D341Med (cell line): Measurements from ENCODE around the gene ERMAP.

Experiments used
- DNase-seq: peaks from one replicate; pipeline ENCODE4 v3.0.0; 2012; ENCODE audit warnings: low spot score

The ERMAP gene, protein sequence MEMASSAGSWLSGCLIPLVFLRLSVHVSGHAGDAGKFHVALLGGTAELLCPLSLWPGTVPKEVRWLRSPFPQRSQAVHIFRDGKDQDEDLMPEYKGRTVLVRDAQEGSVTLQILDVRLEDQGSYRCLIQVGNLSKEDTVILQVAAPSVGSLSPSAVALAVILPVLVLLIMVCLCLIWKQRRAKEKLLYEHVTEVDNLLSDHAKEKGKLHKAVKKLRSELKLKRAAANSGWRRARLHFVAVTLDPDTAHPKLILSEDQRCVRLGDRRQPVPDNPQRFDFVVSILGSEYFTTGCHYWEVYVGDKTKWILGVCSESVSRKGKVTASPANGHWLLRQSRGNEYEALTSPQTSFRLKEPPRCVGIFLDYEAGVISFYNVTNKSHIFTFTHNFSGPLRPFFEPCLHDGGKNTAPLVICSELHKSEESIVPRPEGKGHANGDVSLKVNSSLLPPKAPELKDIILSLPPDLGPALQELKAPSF

DNA sequence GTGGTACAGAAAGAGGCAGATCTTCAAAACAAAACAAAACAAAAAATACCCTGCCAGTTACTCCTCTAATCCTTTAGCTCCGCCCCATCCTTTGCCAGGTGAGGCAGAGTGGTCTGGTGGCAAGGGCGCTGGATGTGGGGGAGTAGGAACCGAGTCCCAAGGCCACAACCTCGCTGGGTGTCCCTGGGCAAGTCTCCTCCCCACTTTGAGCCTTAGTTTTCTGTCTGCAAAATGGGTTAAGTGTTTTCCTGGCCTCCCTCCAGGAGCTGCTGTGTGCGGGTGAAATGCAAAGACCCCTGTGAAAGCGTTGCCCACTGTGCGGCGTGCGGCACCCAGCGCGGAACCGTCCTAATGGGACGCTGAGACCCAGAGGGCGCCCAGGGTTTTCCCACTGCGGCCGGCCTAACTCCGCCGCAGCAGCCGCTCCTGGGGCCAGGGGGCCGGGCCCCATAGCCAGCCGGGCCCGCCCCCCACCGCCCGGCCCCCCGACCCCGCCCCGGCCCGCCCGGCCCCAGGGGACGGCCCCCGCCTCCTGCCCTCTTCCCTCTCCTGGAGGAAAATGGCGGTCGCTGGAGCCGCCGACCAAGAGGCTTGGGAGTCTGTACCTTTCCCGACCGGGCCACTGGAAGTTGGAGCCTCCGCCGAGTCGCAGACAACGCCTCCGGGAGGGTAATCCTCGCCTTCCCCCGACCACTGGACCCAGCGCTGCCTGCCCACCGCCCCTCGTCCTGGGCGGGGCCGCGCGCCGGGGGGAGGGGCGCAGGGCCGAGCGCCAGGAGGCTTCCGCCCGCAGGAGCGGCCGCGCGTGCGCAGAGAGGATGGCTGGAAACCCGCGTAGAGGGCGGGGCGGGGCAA, at the start of gene ERMAP, which contains the start of gene SVBP:
ERMAP (plus strand) TSS at position 538 of the 855 bp plus-strand sequence. CDS start 13,327 bp downstream, outside the sequence.
SVBP (minus strand) TSS at position 813 of the 855 bp plus-strand sequence. CDS start 853 bp downstream, outside the sequence.
- peak; percentile 98 for DNase-seq

DNA sequence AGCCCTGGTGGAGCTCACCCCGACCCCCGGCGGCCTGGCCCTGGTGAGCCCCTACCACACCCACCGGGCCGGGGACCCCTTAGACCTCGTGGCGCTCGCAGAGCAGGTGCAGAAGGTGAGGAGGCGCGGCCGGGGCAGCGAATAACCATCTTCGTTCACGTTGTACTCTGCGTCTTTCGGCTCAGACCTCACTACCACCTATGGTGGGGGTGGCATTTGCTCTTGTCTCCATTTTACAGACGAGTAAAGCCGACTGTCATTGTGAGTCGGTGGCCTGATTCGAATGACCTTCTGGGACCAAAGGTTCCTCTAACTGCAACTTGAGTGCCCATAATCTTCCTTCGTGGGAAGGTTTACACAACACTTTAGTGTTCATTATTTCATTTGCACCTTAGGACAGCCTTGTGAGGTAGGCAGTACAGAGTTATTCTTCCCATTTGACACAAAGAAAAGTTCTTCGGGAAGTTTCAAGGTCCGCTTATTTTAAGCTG, 49.4 kb upstream of the ERMAP start:
- DNase-seq: no peak

DNA sequence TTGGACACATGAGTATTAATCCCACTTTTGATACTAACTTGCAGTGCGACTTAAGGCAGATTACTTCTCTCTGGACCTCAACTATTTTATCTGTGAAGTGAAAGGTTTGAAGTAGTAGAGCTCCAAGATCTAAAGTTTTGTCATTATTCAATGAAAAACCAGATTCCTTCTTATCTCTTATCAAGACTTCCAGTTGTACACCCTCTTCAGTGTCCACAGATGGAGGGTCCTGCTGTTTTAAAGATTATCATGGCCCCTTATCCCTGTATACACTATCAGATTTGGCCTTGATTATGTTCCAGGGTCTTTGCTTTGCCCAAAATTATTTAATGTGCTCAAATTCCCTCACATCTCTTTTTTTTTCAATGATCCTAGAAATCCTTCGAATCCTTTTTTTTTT, 48.8 kb upstream of the ERMAP start:
- DNase-seq: no peak

DNA sequence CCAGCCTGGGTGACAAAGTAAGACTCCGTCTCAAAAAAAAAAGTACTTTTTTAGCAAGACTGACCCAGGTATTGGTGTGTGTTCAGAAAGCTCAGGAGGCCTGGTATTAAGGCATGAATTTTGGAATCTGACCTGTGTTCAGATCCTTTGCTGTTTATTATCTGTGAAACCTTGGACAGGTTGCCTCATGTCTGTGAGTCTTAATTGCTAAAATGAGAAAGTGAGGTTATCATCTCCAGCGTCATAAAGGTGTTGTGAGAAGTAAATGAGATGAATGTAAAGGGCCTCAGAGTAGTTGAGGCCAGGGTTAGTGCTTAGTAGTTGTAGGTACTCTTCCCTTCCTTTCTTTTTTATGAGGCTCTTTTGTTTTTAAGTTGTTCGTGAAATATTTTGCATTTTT, 47.1 kb upstream of the ERMAP start:
- no peak for DNase-seq

DNA sequence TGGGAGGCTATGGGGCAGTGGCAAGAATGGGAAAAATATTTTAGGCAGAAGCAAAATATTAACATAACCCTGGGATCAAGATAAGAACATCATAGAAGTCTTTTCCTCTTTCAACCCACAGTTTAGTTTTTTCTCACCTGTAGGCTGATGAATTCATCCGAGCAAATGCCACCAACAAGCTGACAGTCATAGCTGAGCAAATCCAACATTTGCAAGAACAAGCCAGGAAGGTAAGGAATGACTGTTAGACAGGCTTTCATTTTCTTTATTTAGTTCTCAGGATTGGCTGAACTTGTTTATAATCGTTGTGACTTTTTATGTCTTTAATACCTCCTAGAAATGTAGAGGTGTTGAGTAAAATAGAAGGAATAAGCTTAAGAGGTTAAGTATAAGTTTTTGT, 43.5 kb upstream of the ERMAP start:
- no peak for DNase-seq

DNA sequence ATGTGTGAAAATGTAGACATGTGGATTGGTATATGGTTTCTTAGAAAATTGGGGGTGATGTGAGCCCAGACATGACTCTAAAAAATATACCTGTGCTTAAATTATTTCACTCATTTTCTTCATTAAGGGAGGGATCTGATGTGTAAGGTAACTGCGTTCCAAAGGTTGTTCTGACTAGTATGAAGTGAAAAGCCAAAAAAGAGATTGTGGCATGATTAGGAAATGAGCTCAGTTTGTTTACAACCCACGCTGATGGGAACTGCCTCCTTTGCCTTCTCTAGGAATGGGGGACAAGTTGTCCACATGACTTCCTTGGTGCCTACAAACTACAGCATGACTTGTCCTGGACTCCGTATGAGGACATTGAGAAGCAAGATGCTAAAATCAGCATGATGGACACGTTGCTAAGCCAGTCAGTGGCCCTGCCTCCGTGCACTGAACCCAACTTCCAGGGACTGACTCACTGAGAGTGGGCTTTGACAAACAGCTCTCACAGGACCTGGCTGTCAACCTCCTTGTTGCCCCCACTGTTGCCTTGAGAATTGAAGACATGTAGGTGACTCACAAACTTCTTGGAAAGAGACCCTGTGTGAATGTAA, 41.9 kb upstream of the ERMAP start:
- no peak for DNase-seq

DNA sequence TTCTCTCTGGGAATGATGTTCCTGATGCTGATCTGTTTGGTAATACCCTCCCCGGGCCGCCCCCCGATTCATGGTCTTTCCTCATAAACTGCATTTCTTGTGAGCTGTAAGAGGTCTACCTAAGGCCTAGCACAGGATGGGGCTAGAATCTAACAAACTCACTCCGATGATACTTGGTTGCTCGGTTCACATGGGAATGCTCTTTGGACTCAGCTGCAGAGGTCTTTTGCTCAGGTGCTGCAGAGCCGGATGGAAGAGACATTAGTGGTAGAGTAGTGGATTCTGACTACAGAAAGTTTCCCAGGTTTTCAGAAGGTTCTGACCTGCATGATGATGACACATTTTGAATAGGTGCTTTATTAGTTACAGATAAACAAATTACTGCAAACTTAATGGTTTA, 40.4 kb upstream of the ERMAP start:
- no peak for DNase-seq

DNA sequence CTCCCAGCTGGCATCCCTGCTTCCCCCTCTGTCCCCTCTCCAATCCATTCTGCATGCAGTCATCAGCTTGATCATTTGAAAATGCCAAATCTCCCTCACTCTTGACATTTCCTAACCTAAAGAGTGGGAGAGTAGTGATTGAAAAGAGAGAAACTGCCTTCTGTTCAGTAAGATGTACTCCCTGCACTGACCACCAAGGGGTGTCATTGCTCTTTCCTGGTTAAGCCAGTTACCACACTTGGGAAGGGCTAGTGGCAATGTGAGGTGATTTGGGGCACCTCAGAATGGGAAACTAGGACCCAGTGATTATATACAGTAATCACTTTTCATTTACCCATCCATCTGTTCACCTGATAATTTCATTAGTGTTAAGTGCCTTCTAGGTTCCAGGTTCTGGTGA, 39.1 kb upstream of the ERMAP start:
- DNase-seq: peak; percentile 71

DNA sequence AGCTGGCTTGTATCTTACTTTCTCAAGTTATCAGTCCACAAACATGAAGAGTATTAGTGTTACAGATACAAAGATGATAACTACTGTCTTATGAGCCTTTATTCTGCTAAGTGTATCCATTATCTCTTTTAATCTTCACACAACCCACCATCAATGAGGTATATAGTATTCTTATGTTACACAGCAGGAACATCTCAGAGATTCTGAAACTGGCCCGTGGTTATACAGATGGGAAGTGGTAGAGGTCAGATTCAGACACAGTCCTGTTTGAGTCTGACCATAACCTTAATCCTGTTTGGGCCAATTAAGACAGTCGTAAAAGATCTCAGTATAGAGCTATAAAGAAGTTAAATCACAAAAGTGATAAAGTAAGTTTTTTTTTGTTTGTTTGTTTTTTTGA, 37.2 kb upstream of the ERMAP start:
- no peak for DNase-seq

DNA sequence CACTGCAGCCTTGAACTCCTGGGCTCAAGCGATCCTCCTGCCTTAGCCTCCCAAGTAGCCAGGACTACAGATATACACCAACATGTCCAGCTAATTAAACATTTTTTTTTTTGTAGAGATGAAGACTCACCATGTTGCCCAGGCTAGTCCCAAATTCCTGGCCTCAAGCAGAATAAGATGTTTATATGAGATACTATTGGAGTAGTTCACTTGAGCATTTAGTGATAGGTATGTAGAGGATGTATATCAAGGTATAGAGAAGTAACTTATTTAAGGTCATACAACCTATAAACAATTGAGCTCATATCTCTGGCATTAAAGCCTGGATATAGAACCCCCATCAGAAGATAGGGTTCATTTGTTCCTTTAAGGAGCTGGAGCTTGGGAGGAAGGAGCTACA, 36.7 kb upstream of the ERMAP start:
- no peak for DNase-seq

DNA sequence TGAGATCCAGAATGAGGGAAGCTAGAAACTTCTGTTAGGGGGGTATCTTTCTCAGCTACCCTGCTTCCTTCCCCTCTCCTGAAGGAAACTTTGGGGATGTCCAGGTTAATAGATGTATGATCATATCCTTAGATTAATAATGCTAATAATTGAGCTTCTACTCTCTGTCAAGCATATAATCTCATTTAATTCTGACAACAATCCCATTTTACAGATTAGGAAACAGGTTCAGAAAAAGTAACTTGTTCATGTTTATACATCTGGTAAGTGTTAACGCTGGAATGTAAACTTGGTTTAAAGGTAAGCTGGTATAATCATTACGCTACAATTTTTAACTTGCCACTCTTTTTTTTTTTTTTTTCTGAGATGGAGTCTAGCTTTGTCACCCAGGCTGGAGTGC, 33.8 kb upstream of the ERMAP start:
- DNase-seq: no peak

DNA sequence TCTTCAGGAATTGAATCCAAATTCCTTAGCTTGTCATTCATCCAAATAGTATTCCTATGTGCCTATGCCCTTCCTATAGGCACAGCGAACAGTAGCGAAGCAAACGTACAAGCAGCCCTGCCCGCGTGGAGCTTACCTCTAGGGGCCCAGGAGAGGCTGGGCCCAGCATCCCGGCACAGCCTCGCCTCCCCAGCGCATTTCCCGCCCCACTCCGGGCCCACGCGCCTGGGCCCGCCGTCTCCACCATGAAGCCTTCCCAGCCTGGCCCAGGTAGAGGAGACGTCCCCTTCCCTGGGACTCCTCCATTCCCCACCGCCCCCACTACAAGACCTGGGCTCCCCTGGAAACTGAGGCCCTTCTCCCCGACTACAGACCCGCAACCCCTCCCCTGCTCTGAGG, 32.4 kb upstream of the ERMAP start:
- DNase-seq: no peak

DNA sequence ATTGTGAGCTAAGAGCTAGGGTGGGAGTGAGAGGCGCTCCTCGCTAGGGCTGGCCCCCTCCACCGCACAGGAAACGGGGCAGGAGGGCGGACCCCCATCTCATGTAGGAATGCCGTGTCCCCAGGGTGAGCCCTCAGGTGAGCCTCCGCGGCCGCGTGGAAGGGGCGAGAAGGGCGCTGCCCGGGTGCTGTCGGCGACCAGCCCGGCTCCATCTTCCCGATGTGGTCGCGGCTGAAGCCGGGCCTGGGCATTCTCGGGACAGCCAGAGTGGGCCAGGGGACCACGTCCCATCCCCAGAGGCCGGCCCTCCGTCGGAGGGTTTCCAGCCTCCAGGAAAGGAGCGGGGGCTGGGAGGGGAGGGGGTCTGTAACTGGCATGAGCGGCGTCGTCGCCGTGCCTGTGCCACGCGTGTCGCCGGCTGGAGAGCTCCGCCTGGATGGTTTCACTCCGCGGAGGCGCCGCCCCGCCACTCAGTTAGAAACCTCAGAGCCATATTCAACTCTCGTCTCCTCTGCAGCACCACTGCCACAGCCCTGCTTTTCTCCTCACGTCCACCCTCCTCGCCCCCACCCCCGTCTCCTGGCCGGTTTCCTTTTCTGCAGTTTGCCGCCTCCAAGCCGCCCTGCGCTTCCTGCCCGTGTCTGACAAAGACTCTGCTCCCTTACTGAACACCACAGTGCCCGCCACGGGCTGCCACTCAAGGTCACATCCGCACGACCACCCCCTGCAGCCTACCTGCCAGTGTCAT, 31.8 kb upstream of the ERMAP start, which contains the start of gene TMEM269:
TMEM269 (plus strand) TSS at position 46 of the 748 bp plus-strand sequence. CDS start 4,903 bp downstream, outside the sequence.
- no peak for DNase-seq

DNA sequence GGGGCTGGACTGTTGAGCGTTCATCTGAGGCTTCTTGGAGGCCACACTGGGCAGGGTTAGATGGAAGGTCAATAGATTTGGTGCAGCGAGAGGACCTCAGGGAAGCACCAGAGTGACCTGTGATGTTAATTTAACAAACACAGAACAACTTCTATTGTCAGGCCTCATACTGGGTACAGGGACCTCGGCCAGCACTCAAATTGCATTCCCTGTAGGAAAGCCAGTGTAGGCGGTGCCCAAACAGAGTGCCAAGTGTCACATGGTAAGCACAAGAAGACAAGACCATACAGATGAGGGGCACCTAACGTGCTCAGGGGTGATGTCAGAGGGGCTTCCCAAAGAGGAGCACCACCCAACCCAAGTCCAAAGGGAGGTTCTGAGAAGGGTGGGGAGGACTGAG, 30.8 kb upstream of the ERMAP start:
- DNase-seq: no peak

DNA sequence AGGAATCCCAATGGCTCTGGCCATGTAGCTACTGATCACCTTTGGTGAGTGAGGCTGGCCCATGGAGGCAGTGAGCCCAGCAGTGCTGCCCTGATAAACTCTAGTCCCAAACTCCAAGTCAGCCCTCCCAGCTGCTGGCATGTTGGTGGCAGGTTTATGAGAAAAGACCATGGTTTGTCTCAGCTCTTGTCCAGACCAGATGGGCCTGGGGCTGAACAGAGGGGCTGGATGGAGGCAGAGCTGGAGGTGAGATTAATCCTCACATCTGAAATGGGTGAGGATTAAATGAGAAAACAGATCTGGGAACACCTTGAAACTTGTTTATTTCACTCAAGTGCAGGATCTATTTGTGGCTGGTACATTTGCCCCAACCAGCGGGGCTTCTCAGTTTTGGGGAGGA, 28.9 kb upstream of the ERMAP start:
- DNase-seq: peak; percentile 58

DNA sequence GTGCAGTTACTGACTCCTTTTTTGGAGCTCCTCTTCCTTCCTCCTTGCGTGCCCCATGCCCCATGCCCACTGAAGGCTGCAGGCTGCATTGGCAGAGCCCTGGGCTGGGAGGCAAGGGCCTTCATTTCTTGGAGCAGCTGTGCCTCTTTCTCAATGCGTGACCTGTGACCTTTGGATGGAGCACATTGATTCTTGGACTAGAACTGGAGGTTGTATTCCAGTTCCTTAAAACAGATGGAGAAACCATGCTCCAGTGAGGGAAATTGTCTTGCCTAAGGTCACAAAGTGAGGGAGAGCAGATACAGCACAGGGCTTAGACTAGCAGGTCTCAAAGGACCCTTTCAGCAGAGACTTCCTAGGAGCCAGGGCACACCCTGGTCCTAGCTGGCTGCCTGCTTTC, 23.1 kb upstream of the ERMAP start:
- no peak for DNase-seq

DNA sequence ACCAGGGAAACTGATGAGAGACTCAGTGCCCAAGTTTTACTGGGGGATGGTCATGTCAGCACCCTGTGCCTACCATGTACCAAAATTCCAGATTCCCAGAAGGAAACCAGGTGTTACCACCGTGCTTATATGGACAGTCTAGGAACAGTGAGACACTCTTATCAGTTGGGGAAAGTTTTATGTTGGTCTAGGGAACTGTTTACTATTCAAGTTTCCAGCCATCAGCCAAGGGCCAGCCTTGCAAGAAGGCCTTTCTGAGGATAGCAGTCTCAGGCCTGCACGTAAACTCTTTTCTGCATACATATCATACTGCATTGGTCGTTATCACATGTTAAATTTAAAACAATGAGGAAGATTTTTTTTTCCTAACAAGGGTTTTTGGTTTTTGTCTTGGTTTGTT, 19.5 kb upstream of the ERMAP start:
- no peak for DNase-seq

DNA sequence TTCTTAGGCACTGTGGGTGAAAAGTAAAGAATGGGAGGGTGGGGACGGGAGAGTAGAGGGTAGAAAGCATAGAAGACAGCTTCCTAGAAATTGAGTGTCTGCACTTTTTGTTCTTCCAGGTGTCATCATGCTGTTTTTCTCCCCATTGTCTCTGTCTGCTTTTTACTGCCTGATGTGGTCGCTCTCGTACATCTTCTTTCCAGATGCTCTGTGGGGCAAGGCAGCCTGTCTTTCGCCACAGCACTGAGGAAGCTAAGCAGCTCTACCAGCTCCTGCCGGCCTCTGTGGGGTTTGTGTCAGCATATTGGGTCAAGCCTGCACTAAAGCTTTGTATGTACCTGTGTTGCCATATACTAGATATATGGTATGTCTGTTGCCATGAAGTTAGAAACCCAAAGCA, 18.9 kb upstream of the ERMAP start:
- no peak for DNase-seq

DNA sequence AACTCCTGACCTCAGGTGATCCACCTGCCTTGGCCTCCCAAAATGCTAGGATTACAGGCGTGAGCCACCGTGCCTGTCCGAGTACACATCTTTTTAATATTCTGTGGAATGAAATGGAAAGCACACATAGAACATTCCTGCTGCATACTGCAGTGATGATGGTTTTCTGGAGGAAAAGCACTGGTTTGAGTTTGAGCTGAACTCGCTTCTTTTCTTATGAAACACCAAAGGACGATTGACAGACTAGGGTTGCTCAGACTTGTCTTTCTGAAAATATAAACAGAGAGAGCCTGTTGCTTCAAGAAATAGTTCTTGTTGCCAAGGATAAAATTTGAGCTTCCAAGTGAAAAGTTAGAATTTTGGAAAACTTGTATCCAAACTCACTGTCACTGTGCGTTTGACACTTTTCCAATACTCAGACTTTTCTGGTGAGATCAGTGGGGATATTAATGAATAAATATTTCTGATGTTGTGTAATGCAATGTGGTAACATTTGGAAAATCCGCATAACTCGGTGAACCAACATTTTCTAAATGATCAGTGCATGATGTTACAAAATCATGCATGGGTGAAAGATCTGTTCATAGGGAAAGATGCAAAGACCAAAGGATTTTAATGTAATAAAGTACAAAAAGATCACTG, 15.0 kb upstream of the ERMAP start:
- no peak for DNase-seq

DNA sequence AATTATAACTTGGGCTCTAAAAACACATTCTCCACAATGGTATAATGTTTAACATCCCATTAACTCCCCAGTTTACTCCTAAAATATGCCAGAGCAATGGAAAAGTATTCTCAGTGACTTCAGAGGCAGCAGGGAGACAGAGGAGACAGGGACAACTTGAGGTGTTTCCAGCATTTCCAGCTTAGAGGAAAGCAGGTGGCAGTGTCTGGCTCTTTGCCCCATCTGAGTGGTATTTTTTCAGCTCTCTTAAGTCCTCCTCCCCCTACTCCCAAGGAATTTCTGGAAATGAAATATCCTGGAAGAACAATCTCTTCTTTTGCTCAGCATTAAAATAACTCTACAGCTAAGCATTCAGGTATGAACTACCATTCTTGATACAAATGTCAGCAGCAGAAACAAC, 10.8 kb upstream of the ERMAP start:
- no peak for DNase-seq

DNA sequence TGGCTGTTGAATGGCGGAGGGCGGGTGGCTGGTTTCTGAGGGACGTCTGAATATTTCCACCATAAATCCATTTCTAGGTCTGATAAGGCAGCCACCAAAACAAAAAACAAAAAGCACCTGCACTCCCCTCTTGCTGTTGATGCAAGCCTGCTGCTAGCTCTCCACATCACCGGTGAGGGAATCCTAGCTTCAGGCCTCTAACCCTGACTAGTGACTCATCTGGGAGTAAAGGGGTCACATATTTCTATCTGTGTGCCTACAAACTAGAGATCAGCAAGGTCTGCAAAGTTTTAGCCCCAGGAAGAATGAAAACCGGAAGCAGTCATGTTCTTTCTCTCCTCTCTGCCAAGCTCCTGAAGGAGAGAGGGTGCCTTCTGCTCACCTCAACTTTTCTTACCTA, 10.3 kb upstream of the ERMAP start:
- DNase-seq: no peak
